HG02870 (cell line): ENCODE data around the gene OARD1.

Source experiments
- ATAC-seq: cut with Tn5 transposase; IDR thresholded peaks from one replicate; pipeline ENCODE4 v1.9.1; 2021; ENCODE audit warnings: mild to moderate bottlenecking, moderate library complexity; ENCODE audit not compliant: unreplicated experiment

Gene OARD1

DNA sequence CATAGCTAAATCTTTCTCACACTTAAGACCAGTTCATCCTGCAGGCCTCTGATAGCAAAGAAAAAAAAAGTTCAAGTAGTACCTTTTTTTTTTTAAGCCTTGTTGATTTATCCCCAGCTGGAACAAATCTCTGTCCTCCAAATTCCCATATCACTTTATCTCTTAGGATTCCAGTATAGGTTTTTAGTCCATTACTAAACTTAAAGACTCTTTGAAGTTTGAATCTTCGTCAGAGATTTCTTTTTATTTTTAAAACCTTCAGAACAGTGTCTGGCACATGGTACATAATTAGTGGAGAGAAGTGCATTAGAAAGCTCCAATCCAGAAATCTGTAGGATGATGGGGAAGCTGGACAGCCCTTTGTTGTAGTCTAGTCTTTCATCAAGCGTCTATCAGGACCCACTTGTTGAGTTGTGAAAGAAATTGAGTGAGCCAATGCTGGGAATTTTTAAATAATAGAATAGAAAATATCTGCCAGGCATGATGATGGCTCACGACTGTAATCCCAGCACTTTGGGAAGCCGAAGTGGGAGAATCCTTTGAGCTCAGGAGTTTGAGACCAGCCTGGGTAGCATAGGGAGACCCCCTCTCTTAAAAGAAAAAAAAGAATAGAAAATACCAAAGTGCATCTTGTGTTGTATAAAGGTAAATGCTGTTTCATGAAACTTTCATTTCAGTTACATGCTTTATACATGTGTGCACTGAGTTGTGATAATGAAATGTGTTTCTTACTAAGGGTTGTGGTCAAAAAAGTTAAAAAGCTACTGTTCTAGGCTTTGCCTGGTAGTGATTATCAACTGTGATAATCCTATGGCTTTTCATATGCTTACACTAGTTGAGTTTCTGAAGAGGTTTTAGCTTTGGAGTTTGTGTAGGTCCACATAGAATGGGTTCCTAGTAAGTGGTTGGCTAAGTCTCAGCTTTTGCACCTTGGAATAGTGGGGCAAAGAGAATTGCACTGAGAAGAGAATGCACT lies 3.8 kb upstream of the OARD1 start:
- ATAC-seq, result no peak

DNA sequence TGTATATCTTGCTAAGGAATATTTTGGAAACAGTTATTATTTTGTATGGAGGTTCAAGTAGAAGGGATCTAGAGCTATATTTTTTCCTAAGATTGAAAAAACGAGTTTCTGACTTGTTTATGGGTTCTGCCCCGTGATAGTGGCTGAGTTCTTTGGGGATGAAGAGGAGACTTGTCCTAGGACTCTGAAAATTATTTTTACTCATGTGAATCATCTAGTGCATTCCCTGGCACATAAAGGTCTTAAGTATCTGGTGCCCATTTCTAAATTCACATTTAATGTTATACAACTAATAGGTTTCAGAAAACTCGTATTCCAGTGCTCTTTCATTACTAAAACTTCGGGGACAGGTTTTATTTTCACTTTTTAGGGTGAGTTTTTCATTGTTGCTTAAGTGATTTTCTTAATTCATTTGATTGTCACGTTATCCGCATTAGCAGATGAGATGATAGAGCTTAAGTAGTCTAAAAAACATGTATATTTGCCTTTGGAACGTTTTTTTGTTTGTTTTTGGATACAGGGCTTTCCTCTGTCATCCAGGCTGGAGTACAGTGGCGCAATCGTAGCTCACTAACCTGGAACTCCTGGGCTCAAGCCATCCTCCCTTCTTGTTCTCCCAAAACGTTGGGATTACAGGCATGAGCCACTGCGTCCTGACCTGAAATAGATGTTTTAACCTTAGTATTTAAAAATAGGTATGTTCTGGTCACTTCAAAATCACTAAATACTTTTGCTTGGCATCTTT lies 2.7 kb upstream of the OARD1 start:
- no peak for ATAC-seq

DNA sequence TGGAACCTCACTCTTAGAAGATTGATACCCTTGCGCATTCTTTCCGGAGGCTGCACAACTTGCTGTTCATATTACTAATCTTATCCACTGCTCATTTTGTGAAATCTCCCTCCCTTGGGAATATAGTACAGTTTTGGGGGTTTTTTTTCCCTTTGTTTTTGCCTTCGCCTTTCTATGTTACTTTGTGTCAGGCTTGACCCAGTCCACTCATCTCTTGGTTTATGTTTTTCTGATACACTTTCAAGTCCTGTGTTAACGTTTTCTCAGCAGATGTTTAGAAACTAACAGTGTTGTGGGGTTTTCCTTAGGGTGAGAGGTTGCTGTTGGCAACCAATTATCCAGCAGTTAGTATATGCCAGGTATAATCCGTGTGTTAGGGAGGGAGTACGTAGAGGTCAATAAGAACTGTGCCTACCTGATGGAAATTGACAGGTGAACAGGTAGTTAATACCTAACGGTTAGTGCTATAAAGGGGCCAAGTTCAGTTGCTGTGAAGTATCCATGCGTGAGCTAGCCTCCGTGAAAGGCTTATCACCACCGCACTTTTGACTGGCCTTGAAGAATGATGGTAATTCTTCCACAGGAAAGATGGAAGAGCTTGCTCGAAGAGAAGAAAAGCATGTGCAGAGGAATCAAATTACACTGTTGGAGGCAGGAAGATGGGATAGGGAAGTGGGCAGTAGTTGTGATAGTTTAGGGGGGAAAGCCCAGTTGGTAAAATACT lies 2.0 kb upstream of the OARD1 start:
- ATAC-seq, result no peak

DNA sequence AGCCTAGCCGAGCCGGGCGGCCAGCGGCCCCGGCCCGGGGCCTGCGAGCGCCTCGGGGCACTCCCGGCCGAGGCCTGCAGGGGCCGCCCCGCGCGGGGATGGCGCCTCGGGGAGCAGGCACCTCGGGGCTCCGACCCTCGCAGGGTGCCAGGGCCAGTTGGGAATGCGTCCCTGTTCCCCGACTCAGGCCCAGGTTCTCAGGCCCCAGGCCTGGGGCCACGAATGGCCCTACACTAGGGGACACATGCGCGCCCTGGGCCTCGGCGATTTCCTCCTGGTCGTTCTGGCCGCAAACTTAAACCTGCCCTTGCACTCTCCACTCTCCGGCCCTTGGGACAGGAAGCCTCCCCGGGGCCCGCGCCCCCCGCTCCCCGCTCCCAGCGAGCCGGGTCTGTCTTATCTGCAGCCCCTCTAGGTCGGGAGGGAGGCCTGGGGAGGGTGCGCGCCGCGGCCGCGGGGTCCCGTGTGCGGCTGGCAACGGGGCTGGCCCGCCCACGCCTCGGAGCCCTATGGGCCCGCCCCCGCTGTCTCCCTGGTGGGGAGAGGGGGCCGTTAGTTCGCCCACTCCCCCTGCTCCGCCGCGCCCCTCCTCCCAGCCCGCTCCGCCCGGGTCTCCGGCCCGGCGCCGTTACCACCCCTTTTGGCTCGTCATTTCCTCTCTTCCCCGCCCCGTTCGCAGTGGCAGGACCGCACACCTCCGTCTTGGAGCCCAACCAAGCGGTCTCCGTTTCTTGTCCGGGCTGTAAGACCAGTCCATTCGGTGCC lies 1.2 kb upstream of the OARD1 start:
- ATAC-seq, result peak; percentile 25

DNA sequence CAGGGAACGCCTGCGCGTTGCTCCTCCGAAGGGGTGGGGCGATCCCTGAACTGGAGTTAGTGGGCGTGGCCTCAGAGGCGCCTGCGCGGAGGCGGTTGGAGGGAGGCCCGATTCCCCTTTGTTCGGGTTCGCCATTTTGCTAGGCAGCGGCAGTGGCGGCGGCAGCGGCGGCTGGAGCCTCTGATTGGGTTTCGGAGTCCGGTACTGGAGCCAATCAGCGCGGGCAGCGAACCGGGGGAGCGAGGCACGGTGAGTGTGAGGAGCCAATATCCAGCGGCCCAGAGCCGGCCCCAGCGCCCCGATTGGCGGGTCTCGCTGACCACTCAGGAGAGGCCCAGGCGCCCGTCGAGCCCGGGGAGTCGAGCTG lies 663 bp upstream of the OARD1 start, which contains the start of gene NFYA:
Gene NFYA, plus strand, starts transcription at position 139 of the 367 bp plus-strand sequence. CDS start 6,116 bp downstream, outside the sequence.
- peak; percentile 56 for ATAC-seq

DNA sequence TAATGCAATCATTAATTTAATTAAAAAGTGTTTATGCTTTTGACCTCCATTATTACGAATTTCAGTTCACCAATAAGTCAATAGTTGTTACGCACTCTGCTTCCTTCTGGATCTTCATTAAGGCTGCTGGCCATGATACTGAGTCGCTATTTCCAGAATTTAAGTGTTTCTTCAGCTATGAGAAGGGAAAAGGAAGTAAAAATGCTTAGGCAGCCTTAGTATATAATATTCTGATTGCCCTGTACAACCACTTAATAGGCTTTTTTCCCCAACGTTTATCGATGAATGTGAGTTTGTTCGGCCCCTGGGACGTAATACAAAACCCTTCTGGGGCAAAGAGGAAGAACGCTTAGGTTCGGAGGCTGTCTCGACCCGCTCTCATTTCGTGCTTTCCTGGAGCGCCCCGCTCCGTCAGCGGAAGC lies 644 bp downstream of the OARD1 start:
- ATAC-seq, result no peak

DNA sequence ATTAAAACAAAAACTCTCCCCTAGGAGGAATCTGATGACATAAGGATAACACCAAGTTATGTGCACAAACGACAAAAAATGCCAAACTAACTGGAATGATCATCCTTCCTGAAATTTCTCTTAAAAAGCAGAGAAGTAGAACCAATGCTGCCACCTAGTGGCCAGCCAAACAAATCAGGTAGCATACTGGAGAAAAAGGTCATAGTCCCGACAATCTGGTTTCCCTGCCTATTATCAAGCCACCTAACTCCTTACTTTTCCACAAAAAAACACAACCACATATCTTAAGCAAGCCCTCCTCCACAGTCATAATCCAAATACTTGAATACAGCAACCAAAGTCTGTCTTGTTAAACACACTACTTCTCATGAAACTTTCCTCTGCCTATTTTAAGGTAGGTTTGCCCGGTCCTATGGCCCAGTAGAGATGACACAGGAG lies 5.3 kb downstream of the OARD1 start:
- no peak for ATAC-seq

DNA sequence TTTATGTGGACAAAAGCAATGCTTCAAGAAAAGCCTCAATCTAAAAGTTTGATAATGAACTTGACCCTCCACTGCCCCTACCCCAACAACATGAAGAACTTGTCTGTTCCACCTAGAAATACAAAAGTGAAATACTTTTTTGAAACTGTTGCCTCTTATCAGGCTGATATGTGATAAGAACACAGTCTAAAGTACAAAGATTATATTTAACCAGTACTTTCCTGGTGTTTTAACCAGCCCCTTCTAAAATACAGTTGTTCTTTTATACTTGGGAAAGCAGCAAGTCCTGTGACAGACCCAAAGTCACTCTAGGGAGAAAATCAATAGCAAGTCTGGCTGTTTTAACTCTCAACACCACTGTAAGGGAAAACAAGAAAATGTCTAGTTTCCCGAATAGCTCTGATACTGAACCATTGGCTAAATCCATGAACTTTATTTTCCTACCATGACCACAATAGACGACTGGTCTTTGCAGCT lies 6.6 kb downstream of the OARD1 start:
- no peak for ATAC-seq

DNA sequence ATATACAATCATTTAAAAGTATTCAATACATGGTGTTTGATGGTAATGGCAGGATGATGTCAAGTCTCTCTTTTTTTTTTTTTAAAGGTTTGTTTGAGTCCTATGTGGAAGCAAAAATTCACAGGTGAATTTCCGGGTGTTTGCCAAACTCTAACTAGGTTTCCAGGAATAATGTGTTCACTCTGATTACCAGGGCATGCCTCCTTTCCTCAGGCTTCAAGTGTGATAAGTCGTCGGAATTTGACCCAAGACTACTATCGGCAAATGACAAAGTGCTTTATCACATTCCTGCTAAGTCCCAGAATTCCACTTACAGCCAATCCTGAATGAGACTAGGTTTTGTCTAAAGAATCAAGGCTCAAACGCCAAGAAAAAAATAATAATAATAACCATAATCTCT lies 7.3 kb downstream of the OARD1 start:
- no peak for ATAC-seq

DNA sequence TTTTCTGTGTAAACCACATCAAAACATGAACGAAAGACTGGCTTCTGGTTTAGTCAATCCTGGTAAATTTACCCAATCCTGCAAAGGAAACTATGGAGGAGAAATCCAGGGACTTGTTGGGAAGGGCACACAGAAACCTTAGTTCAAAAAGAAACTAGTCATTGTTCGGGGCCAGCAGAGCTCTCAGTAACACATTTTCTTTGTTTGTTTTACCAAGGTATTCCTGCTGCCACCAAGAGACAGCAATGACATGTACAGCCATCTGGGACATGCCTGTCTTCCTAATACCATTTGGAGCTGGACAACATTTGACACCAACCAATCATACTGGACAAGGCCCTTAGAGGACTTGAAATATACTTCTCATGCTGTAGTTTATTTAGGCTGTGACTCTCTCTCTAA lies 8.3 kb downstream of the OARD1 start:
- no peak for ATAC-seq

DNA sequence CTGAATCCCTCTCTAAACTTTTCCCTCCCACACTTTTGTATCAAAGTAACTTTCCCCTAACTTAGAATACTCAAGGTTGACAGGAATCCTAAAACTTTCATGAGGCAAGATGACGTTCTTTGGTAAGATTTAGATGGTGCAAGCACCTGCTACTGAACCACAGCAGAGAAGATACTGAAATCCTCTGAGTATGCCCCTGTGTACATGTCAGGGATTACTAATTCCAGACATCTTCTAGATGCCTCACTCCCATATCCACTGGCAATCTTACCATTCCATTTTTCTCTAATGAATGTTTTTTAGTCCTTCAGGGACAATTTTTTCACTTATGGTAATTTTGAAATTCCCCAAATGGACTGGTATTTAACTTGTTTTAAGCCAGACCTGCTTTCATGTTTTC lies 10.1 kb downstream of the OARD1 start:
- ATAC-seq, result no peak

DNA sequence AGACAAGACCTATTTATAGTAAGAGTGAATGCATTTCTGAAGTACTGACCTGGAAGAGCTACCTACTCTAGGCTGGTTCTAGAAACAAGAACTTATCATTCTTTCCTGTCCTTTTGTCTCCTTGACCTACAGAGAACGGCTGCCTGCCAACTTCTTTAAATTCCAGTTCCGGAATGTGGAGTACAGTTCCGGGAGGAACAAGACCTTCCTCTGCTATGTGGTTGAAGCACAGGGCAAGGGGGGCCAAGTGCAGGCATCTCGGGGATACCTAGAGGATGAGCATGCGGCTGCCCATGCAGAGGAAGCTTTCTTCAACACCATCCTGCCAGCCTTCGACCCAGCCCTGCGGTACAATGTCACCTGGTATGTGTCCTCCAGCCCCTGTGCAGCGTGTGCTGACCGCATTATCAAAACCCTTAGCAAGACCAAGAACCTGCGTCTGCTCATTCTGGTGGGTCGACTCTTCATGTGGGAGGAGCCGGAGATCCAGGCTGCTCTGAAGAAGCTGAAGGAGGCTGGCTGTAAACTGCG lies 10.9 kb downstream of the OARD1 start:
- ATAC-seq, result no peak

DNA sequence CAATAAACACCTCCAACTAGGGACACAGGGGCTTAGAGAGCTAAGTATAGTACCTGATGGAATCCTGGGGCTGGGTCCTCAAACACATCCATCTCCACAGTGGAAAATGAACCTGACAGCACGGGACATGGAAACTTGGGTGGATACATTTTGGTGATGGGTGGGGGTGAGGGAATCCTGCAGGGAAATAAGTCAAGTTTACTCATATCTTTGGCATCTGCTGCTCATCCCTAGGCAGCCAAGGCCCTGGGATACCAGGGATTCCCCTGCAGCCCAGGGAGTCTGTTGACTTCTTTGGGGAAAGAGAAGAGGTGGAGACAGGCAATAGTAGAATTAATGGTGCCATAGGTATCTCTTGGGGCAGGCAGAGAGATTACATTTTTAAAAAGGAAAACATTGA lies 12.6 kb downstream of the OARD1 start:
- ATAC-seq, result no peak

DNA sequence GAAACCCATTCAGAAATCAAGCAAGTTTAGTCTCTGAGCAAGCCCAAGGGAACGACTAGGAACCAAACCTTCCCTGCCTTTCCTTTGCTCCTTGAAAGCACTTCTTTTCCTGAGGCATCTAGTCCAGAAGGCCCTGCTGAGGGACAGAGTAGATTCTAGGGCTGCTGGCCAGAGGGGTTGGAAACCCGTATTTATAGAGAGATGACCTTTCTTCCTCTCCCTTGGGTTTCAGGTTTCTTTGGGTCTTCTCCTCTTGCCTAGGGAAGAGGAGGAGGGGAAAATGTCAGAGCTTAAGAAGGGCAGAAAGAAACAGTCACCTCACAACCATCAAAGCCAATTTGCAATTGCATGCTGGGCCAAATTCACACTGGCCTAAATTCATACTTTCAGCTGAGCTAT lies 13.4 kb downstream of the OARD1 start:
- ATAC-seq, result no peak

DNA sequence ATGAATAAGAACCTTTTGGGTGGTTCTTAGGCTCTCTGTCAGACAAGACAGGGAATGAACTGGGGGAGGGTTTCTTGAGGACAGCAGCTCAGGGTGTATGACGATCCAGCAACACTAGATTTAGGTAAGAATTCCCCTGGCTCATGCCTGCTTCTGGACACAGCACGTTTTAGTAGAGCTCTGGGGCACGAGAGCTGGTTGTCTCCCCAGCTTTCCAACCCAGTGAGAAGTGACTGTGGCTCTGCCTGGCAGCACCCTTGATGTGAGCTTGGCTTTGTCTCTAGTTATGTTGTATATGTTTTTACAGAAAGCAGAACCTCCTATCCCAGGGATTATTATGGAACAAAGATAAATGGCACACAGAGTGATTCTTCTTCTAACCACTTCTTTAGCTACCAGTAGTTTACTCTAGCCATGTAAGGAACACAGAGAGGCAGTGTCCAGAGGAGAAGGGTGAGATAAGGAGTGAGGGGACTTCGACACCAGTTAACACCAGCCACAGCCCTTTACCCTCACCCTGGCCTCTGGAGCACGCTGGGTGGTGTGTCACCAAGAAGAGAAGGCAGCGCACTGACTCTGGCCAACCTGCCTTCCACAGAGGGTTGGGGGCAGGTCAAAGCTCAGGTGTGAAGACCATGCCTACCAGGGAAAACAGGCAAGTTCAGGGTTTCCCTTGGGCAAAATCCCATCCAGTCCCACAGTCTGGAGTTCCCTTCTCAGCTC lies 15.2 kb downstream of the OARD1 start:
- ATAC-seq, result no peak

DNA sequence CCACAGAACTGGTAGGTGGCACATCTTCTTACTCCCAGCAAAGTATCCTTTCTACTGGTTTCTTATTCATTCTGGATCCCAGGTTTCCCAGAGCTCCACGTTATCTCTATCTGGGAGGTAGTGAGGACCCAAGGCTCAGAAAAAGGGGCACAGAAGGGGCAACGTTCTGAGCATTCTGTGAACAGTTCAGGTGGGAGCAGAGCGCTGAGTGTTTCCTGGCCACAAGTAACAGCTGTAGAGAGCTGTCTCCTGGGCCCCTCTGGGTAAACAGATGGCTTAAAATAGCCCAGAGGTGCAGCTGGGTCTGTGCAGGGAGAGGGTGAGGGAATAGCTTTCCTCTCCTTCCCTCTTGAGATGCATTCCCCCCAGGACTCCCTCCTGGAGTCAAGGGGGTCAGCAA lies 17.0 kb downstream of the OARD1 start:
- ATAC-seq, result no peak

DNA sequence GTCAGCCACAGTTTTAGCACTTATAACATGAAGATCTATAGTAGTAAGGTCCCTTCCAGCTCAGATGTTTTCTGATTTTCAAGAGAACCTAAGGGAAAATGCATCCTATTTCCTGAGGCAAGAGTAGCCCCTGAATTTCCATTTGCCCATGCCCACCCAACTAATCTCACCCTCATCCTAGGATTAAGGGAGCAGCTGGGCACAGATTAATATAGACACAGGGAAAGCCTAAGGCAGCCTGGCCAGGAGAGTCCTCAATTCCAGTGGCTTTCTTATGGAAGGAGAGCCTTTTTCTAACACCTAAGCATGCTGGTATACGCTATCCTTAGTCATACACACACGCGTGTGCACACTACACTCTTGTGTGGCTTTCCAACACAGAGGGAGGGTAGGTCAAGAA lies 17.6 kb downstream of the OARD1 start:
- ATAC-seq, result no peak

DNA sequence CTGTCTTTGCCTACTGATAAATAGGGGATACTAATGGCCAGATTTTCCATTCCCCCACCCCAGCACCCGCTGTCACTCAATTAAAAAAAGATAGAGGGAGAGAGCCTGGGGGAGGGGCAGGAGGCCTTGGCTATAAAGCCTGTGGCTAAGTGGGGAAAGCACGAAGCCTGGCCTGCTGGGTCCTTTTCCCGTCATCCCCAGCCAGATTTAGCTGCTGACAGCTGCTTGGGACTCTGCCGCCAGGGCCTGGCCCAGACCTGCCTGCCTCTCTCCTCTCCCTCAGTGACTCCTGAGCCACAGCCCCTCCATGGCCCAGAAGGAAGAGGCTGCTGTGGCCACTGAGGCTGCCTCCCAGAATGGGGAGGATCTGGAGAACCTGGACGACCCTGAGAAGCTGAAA lies 19.1 kb downstream of the OARD1 start, which contains the start of gene APOBEC2:
Gene APOBEC2, plus strand, starts transcription at position 162 of the 400 bp plus-strand sequence. Its CDS starts 146 bp downstream, at position 308.
- no peak for ATAC-seq

DNA sequence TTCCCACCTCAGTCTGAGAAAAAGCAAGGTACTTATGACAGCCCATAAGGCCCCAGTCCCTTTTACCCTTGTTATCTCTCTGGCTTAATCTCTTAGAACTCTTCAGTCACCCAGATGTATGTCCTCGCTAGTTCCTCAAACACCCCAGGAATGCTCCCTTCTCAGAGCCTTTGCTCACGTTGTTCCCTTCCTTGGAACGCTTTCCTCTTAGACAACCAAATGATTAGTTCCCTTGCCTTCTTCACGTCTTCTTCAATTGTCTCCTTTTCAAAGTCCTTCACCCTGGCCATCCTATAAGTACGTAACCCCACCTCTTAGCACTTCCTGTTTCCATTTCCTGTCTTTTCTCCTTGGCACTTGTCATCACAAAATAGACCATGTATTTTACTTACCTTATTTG lies 20.3 kb downstream of the OARD1 start:
- no peak for ATAC-seq
